Erythroblast (primary cell): Measurements from ENCODE around the gene ASB7.

Experiments used
- GATA1 ChIP-seq: IDR thresholded peaks from 2 replicates; pipeline ENCODE4 v1.6.1; 2011; ENCODE audit warnings: low read depth, mild to moderate bottlenecking, control low read depth, low read length, moderate library complexity
- POLR2A ChIP-seq: IDR thresholded peaks from 2 replicates; pipeline ENCODE4 v1.6.1; 2011; ENCODE audit warnings: mild to moderate bottlenecking, low read length

- no peak for TF ChIP-seq POLR2A
- no peak for TF ChIP-seq GATA1
These were observed 12.5 kb downstream of the ASB7 start for GRCh38 chr15:100614918-100615317.
